IMR-90 (cell line): Measurements from ENCODE around the gene SRMS. TPM values are rescaled to one million over a fixed set of nuclear protein-coding genes. Genes with fewer than 3 reads are reported as not detected.

ENCODE experiments used
- ATAC-seq: fragments of 200-7000 bp; cut with Tn5 transposase; 2 replicates; pipeline ENCODE4 v1.9.1; 2020; ENCODE audit warnings: low read depth, mild to moderate bottlenecking, moderate library complexity
- BruUV-seq: library from RNA; stranded (reverse); fragments of 400-500 nt; replicated peaks from 2 replicates; lab custom pipeline; 2021; lab: Mats Ljungman, UMichigan
- CTCF ChIA-PET: fragments of 300-600 bp; formaldehyde crosslinking; extraction: SDS; loops from one replicate; lab custom pipeline; 2021; ENCODE audit warnings: antibody characterized with exemption; lab: Yijun Ruan, JAX
- POLR2A ChIA-PET: fragments of 300-600 bp; sonication (Branson Sonifier 250); formaldehyde crosslinking; loops from one replicate; lab custom pipeline; 2022; ENCODE audit warnings: antibody characterized with exemption; ENCODE audit not compliant: unreplicated experiment; lab: Charles Lee
- DNase-seq: peaks from one replicate; pipeline ENCODE4 v3.0.0; 2013
- H2AFZ ChIP-seq: replicated peaks from 2 replicates; pipeline ENCODE3; 2013; ENCODE audit warnings: low read length, mild to moderate bottlenecking; ENCODE audit not compliant: poor library complexity
- H2AK5ac ChIP-seq: 2 replicates; pipeline ENCODE4 v1.6.1; 2013; ENCODE audit warnings: low read depth, low read length, inconsistent platforms
- H2AK9ac ChIP-seq: replicated peaks from 2 replicates; pipeline ENCODE3; 2013; ENCODE audit warnings: mild to moderate bottlenecking, low read depth, low read length, moderate library complexity; ENCODE audit not compliant: poor library complexity
- H2BK120ac ChIP-seq: 2 replicates; pipeline ENCODE4 v1.6.1; 2013; ENCODE audit warnings: low read depth, low read length, inconsistent platforms
- H2BK15ac ChIP-seq: 3 replicates; pipeline ENCODE4 v1.6.1; 2013; ENCODE audit warnings: low read depth, low read length, inconsistent platforms
- H2BK20ac ChIP-seq: 2 replicates; pipeline ENCODE4 v1.6.1; 2013; ENCODE audit warnings: low read depth, mild to moderate bottlenecking, inconsistent platforms, low read length, moderate library complexity
- H2BK5ac ChIP-seq: 2 replicates; pipeline ENCODE4 v1.6.1; 2013; ENCODE audit warnings: mild to moderate bottlenecking, low read depth, low read length, inconsistent platforms; ENCODE audit not compliant: poor library complexity, severe bottlenecking
- H3K14ac ChIP-seq: replicated peaks from 2 replicates; pipeline ENCODE4 v1.6.1; 2013; ENCODE audit warnings: low read depth, low read length, inconsistent platforms
- H3K18ac ChIP-seq: 2 replicates; pipeline ENCODE4 v1.6.1; 2013; ENCODE audit warnings: low read depth, low read length, control low read depth
- H3K23ac ChIP-seq: 2 replicates; pipeline ENCODE4 v1.6.1; 2013; ENCODE audit warnings: low read depth, low read length, inconsistent platforms
- H3K27ac ChIP-seq: 2 replicates; pipeline ENCODE4 v1.5.1; 2013; ENCODE audit warnings: mild to moderate bottlenecking, control low read depth, low read length; ENCODE audit not compliant: insufficient read depth
- H3K27me3 ChIP-seq: 2 replicates; pipeline ENCODE4 v1.6.1; 2013; ENCODE audit warnings: low read length; ENCODE audit not compliant: control insufficient read depth, insufficient read depth
- H3K36me3 ChIP-seq: 2 replicates; pipeline ENCODE4 v1.6.1; 2013; ENCODE audit warnings: low read length, mixed read lengths; ENCODE audit not compliant: control insufficient read depth, insufficient read depth
- H3K4ac ChIP-seq: 2 replicates; pipeline ENCODE4 v1.6.1; 2013; ENCODE audit warnings: low read depth, low read length, inconsistent platforms
- H3K4me1 ChIP-seq: 2 replicates; pipeline ENCODE4 v1.6.1; 2013; ENCODE audit warnings: low read length, mixed read lengths; ENCODE audit not compliant: control insufficient read depth, insufficient read depth
- H3K4me2 ChIP-seq: 2 replicates; pipeline ENCODE4 v1.6.1; 2013; ENCODE audit warnings: low read depth, mild to moderate bottlenecking, control low read depth, low read length, moderate library complexity
- H3K4me3 ChIP-seq: 2 replicates; pipeline ENCODE4 v1.5.1; 2013; ENCODE audit warnings: low read depth, mild to moderate bottlenecking, control low read depth, low read length, moderate library complexity; ENCODE audit not compliant: insufficient read depth
- H3K56ac ChIP-seq: 2 replicates; pipeline ENCODE4 v1.6.1; 2013; ENCODE audit warnings: low read length, inconsistent platforms; ENCODE audit not compliant: insufficient read depth; ENCODE audit errors: extremely low read depth
- H3K79me1 ChIP-seq, 2 experiments: 2 replicates each; pipeline ENCODE4 v1.6.1; 2013; ENCODE audit warnings: low read length in 2 of 2, inconsistent platforms in 1 of 2, low read depth in 1 of 2
- H3K9ac ChIP-seq: 2 replicates; pipeline ENCODE4 v1.6.1; 2013; ENCODE audit warnings: low read depth, low read length, control low read depth
- H3K9me1 ChIP-seq: 2 replicates; pipeline ENCODE4 v1.6.1; 2013; ENCODE audit warnings: low read length, inconsistent platforms; ENCODE audit not compliant: insufficient read depth
- H3K9me3 ChIP-seq: 2 replicates; pipeline ENCODE4 v1.6.1; 2013; ENCODE audit warnings: low read length; ENCODE audit not compliant: control insufficient read depth, insufficient read depth
- H4K20me1 ChIP-seq: 2 replicates; pipeline ENCODE4 v1.6.1; 2013; ENCODE audit warnings: low read length, inconsistent platforms; ENCODE audit not compliant: insufficient read depth
- H4K5ac ChIP-seq: 2 replicates; pipeline ENCODE4 v1.6.1; 2013; ENCODE audit warnings: mild to moderate bottlenecking, low read depth, low read length, control low read depth
- H4K8ac ChIP-seq, 2 experiments: 2 replicates each; pipeline ENCODE4 v1.6.1; 2013; ENCODE audit warnings: low read depth in 2 of 2, low read length in 2 of 2, control low read depth in 1 of 2, inconsistent platforms in 1 of 2
- H4K91ac ChIP-seq: 2 replicates; pipeline ENCODE4 v1.6.1; 2013; ENCODE audit warnings: low read depth, low read length, inconsistent platforms; ENCODE audit not compliant: insufficient read depth
- ELK1 ChIP-seq: fragments of 150-350 bp; IDR thresholded peaks from 2 replicates; pipeline ENCODE4 v1.6.1; 2016; ENCODE audit warnings: low read depth, mild to moderate bottlenecking, low read length, moderate library complexity, borderline replicate concordance
- MAFK ChIP-seq: IDR thresholded peaks from 2 replicates; pipeline ENCODE4 v1.6.1; 2012; ENCODE audit warnings: low read depth, low read length, improper control_type of control experiment
- MXI1 ChIP-seq: IDR thresholded peaks from 2 replicates; pipeline ENCODE4 v1.6.1; 2012; ENCODE audit warnings: low read depth, mild to moderate bottlenecking, low read length, moderate library complexity, borderline replicate concordance
- WGBS, 2 experiments: methylation state at CpG; one replicate each; pipeline versions ENCODE4 v1.1.5 to v1.1.7; 2013; ENCODE audit warnings: missing lambda C conversion rate in 2 of 2; ENCODE audit not compliant: insufficient read length in 1 of 2; ENCODE audit errors: extremely low coverage in 2 of 2; 5-methylcytosine and 5-hydroxymethylcytosine counted together
- dilution Hi-C: fragments of 300-500 bp; cut with HindIII; formaldehyde crosslinking; loops from one replicate; pipeline ENCODE4 v1.14.3; 2018; ENCODE audit warnings: low sequenced_read_pairs; ENCODE audit not compliant: unreplicated experiment
- in situ Hi-C: fragments of 300-500 bp; cut with MboI; formaldehyde crosslinking; loops from 3 replicates; pipeline ENCODE4 v1.14.3; 2019; ENCODE audit warnings: low sequenced_read_pairs, inconsistent platforms, mixed read lengths
- intact Hi-C: fragments of 100-400 bp; cut with micrococcal nuclease; formaldehyde crosslinking; loops from 2 replicates; pipeline ENCODE4 v1.10.0; 2022
- polyA plus RNA-seq, 3 experiments: library from polyadenylated mRNA; depleted of rRNA; stranded (reverse); fragments of >200 nt; gene quantifications; 2 replicates each; pipeline ENCODE4 v1.2.3, GENCODE V29; 2012; ENCODE audit warnings: low replicate concordance in 1 of 3
- total RNA-seq: library from RNA; depleted of rRNA; stranded (reverse); fragments of >200 nt; gene quantifications from 2 replicates; pipeline ENCODE4 v1.2.3, GENCODE V29; 2012

SRMS gene
- total and polyA plus RNA-seq, 2 of the 4 experiments (the other 2 are of a cell fraction): not detected

- POLR2A ChIA-PET: no interaction called here
- Histone ChIP-seq H4K20me1 (no peaks in the 10 kb centered on the region; the same call in none of the 2 replicates), H4K8ac (no peak overlapping the region), H3K4me3 (no peak overlapping the region), H3K27ac (no peak overlapping the region), H3K27me3 (no peaks in the 10 kb centered on the region), H3K4me2 (no peak overlapping the region), H3K14ac (no peak overlapping the region), H3K9ac (no peak overlapping the region), H2AFZ (no peak overlapping the region), H4K91ac (no peak overlapping the region), H2BK5ac (no peak overlapping the region), H2BK15ac (no peak overlapping the region), H3K18ac (no peak overlapping the region), H3K4me1 (peaks cover 7% of the 10 kb centered on the region), H2AK5ac (peak overlapping the region; percentile 15; the same call in 1 of the 2 replicates), H4K5ac (no peak overlapping the region), H3K79me1 (peaks cover 0 to 10% of the 10 kb centered on the region in 2 experiments; a peak in 2 of 4 replicates), H3K9me3 (no peaks in the 10 kb centered on the region), H2BK20ac (no peak overlapping the region), H3K36me3 (peaks cover 48% of the 10 kb centered on the region), H3K4ac (no peak overlapping the region), H2AK9ac (no peak overlapping the region), H3K9me1 (peaks cover 4% of the 10 kb centered on the region; the same call in 1 of the 2 replicates), H3K23ac (no peak overlapping the region), H3K56ac (no peak overlapping the region; the same call in 1 of the 2 replicates), H2BK120ac (no peak overlapping the region)
- no TSS peak for BruUV-seq
- CTCF ChIA-PET: no interaction called here
- intact Hi-C loops (no loop called here), in situ Hi-C loops (no loop called here), dilution Hi-C loops (no loop called here)
- no peak for ATAC-seq
- WGBS, 2 experiments: 100% methylated on average over 2 of the region's 4 CpGs; no CpG with 5 or more reads in 1 of the 2 experiments
- no peak for TF ChIP-seq ELK1
- no peak for TF ChIP-seq MXI1
- no peak for TF ChIP-seq MAFK
- no peak for DNase-seq
Observed at GRCh38 chr20:63591147-63591533, 43.6 kb upstream of the SRMS start.
